ENCODE data around the gene SARS1. TPM values are rescaled to one million over a fixed set of nuclear protein-coding genes. Genes with fewer than 3 reads are reported as not detected.

Gene SARS1
- total RNA-seq, 3 donors from 2014 or later (not counting 1 experiment from before 2014, with no cell fraction given) = 95.6 to 122 (median 106) TPM

- H3K27ac Mint-ChIP-seq = peak within 1 kb of the TSS in 1 of 2 donors; percentile 64
- DNase-seq (peak; percentile 58 to 82), ATAC-seq (peak; percentile 87 to 96 (median 96))
- WGBS (ENCODE audit: insufficient coverage) = 15% methylated on average over 49 of the region's 49 CpGs
- H3K27me3 Mint-ChIP-seq (ENCODE audit: low read depth in 2 of 2) = peaks cover 9 to 14% of the 10 kb centered on the region in 2 donors
- Histone ChIP-seq H3K9me3 (ENCODE audit: control insufficient read depth, insufficient read depth, low read length) (no peaks in the 10 kb centered on the region), H3K36me3 (ENCODE audit: control insufficient read depth, insufficient read depth, low read length) (no peaks in the 10 kb centered on the region), H3K4me1 (ENCODE audit: control insufficient read depth, insufficient read depth, low read length) (peaks cover 24% of the 10 kb centered on the region), H3K4me3 (ENCODE audit: low read length) (peak within 1 kb of the TSS; percentile 26), H3K27me3 (ENCODE audit: control insufficient read depth, insufficient read depth, low read length) (peaks cover 11% of the 10 kb centered on the region), H3K27ac (ENCODE audit: low read length) (no peak within 1 kb of the TSS)
- intact Hi-C loops (cut with micrococcal nuclease) = loop anchor here (1.0 to 5.0 kb wide), 2 partner anchors 34 to 233 kb away; partner anchors contain the start of genes ATXN7L2 and PSRC1
- H3K9me3 Mint-ChIP-seq = no peaks in the 10 kb centered on the region
- H3K4me3 Mint-ChIP-seq = peak within 1 kb of the TSS; percentile 78
- H3K36me3 Mint-ChIP-seq = no peaks in the 10 kb centered on the region
- peaks cover 0 to 28% of the 10 kb centered on the region in 2 donors for H3K4me1 Mint-ChIP-seq
- TF ChIP-seq CTCF (IDR thresholded peaks at IDR 0.05) = no peak
Measured at GRCh38 chr1:109248797-109249629, 35.3 kb downstream of the SARS1 start, which contains the start of gene CELSR2. Gene CELSR2 (plus strand): TSS chr1:109249539. CDS start chr1:109250080, 541 bp downstream.

- intact Hi-C loops (cut with micrococcal nuclease) = loop anchor here (1.0 to 5.0 kb wide), 2 partner anchors 33 to 232 kb away; partner anchors contain the start of genes ATXN7L2 and PSRC1
Measured at GRCh38 chr1:109249654-109250401, 36.1 kb downstream of the SARS1 start.

DNA sequence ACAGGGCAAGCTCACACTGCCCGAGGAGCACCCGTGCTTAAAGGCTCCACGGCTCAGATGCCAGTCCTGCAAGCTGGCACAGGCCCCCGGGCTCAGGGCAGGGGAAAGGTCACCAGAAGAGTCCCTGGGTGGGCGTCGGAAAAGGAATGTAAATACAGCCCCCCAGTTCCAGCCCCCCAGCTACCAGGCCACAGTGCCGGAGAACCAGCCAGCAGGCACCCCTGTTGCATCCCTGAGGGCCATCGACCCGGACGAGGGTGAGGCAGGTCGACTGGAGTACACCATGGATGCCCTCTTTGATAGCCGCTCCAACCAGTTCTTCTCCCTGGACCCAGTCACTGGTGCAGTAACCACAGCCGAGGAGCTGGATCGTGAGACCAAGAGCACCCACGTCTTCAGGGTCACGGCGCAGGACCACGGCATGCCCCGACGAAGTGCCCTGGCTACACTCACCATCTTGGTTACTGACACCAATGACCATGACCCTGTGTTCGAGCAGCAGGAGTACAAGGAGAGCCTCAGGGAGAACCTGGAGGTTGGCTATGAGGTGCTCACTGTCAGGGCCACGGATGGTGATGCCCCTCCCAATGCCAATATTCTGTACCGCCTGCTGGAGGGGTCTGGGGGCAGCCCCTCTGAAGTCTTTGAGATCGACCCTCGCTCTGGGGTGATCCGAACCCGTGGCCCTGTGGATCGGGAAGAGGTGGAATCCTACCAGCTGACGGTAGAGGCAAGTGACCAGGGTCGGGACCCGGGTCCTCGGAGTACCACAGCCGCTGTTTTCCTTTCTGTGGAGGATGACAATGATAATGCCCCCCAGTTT, 36.9 kb downstream of the SARS1 start:
- peak overlapping the region; percentile 15 for H3K4me3 ChIP-seq (ENCODE audit: low read length)
- ATAC-seq (no peak), DNase-seq (no peak)
- Mint-ChIP-seq H3K9me3 (no peaks in the 10 kb centered on the region), H3K36me3 (no peaks in the 10 kb centered on the region), H3K4me3 (peak overlapping the region; percentile 68), H3K4me1 (peaks cover 0 to 36% of the 10 kb centered on the region in 2 donors), H3K27ac (no peak overlapping the region), H3K27me3 (ENCODE audit: low read depth in 2 of 2) (peaks cover 5 to 6% of the 10 kb centered on the region in 2 donors)
- intact Hi-C loops (cut with micrococcal nuclease) = no loop called here
- peaks cover 9% of the 10 kb centered on the region for H3K27me3 ChIP-seq (ENCODE audit: control insufficient read depth, insufficient read depth, low read length)
- no peak overlapping the region for H3K27ac ChIP-seq (ENCODE audit: low read length)
- H3K9me3 ChIP-seq (ENCODE audit: control insufficient read depth, insufficient read depth, low read length) = no peaks in the 10 kb centered on the region
- TF ChIP-seq CTCF (IDR thresholded peaks at IDR 0.05) = no peak
- H3K4me1 ChIP-seq (ENCODE audit: control insufficient read depth, insufficient read depth, low read length) = peaks cover 27% of the 10 kb centered on the region
- no peaks in the 10 kb centered on the region for H3K36me3 ChIP-seq (ENCODE audit: control insufficient read depth, insufficient read depth, low read length)
- WGBS (ENCODE audit: insufficient coverage) = 94% methylated on average over 33 of the region's 33 CpGs

More at GRCh38 chr1:109249654-109250401, 36.1 kb downstream of the SARS1 start:
- Histone ChIP-seq H3K27me3 (ENCODE audit: control insufficient read depth, insufficient read depth, low read length) (peaks cover 9% of the 10 kb centered on the region), H3K4me1 (ENCODE audit: control insufficient read depth, insufficient read depth, low read length) (peaks cover 27% of the 10 kb centered on the region), H3K27ac (ENCODE audit: low read length) (no peak overlapping the region), H3K4me3 (ENCODE audit: low read length) (peak overlapping the region; percentile 15), H3K9me3 (ENCODE audit: control insufficient read depth, insufficient read depth, low read length) (no peaks in the 10 kb centered on the region), H3K36me3 (ENCODE audit: control insufficient read depth, insufficient read depth, low read length) (no peaks in the 10 kb centered on the region)
- DNase-seq (no peak), ATAC-seq (peak; percentile 46 to 53 (median 48))
- Mint-ChIP-seq H3K4me3 (peak overlapping the region; percentile 68), H3K9me3 (no peaks in the 10 kb centered on the region), H3K27me3 (ENCODE audit: low read depth in 2 of 2) (peaks cover 5 to 6% of the 10 kb centered on the region in 2 donors), H3K4me1 (peaks cover 0 to 28% of the 10 kb centered on the region in 2 donors), H3K36me3 (no peaks in the 10 kb centered on the region), H3K27ac (peak overlapping the region in 1 of 2 donors; percentile 64)
- no peak for TF ChIP-seq CTCF (IDR thresholded peaks at IDR 0.05)
- 3% methylated on average over 80 of the region's 80 CpGs for WGBS (ENCODE audit: insufficient coverage)

All from natural killer cell (primary cell).